GM21381 (cell line): ENCODE results near the gene GPLD1.

Experiments
- ATAC-seq: cut with Tn5 transposase; IDR thresholded peaks from one replicate; pipeline ENCODE4 v1.9.1; 2021; ENCODE audit warnings: mild to moderate bottlenecking, moderate library complexity; ENCODE audit not compliant: unreplicated experiment

The GPLD1 gene

DNA sequence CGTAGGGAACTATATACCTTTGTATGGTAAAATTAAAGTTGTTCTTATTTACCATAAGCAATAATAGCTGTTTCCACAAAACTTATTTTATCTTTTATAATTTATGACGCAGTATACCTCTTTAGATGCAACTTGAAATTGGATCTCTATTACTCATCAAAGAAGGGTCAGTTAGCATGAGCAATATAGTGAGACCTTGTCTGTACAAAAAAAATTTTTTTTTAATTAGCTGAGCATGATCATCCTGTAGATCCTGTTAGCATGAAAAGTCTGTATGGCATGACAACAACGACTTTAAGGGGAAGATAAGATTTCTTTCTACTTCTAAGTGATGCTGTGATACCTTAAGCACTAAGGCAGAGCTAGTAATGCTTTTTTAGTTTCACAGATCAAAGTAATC is 11.3 kb upstream of the GPLD1 start:
- no peak for ATAC-seq

DNA sequence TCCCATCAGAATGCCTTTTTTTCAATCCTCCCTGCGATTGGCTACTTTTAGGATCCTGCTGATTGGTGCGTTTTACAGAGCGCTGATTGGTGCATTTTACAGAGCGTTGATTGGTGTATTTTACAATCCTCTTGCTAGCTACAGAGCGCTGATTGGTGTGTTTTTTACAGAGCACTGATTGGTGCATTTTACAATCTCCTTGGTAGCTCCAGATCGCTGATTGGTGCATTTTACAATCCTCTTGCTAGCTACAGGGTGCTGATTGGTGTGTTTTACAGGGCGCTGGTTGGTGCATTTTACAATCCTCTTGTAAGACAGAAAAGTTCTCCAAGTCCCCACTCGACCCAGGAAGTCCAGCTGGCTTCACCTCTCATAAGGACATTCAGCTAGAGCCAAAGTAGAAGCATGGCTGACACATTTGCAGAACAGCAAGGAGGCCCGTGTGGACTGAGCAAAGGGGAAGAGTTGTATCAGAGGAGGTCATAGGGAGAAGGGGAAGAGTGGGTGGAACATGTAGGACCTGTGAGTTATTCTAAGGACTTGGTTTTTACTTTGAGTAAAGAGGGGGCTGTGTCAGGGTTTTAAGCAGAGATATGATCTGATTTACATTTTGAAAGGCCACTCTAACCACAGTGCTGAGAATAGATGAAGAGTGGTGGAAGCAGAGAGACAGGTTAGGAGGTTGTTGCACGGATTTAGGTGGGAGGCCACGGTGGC is 8.0 kb upstream of the GPLD1 start:
- no peak for ATAC-seq

- peak; percentile 70 for ATAC-seq
Observed at GRCh38 chr6:24494821-24495795, 5.7 kb upstream of the GPLD1 start, which contains the start of gene ALDH5A1. Gene ALDH5A1, plus strand, starts transcription at chr6:24494969. Its CDS starts 28 bp downstream, at chr6:24494997.

- no peak for ATAC-seq
Observed at GRCh38 chr6:24493945-24494820, 4.8 kb upstream of the GPLD1 start.

DNA sequence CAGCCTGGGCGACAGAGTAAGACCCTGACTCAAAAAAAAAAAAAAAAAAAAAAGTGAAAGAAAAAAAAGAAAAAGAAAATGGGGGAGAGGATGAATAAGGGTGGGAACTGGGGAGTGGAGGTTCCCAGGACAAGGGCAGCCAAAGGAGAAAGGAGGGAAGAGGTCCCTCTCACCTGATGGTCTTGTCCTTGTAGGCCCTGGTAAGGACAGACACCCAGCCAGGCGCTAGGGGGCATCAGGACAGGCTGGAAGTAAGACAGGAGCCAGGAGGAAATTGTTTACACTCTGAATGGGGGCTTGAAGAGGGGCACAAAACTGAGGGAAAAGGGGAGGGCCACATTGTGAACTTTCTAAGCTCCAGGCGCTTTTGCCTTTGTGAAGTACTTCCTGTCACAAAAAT is 3.1 kb upstream of the GPLD1 start:
- no peak for ATAC-seq

GRCh38 chr6:24490948-24491347 is 1.6 kb upstream of the GPLD1 start:
- no peak for ATAC-seq

DNA sequence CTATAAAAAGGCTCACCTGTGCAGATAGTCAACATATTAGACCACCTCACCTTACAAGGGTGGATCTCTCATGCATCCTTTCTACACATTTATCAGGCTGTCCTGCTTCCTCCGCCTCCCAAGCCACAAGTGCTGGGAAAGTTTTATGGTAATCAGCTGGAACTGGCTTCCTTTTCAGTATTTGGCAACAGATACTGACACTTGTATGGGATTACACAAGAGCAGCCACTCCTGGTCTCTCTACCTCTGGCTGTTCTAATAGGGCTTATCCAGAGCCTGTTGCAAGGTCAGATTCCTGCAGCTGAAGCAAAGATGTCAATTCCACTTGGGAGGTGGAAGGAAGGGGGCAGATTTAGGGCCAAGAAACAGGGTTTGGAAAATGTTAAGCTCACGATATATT is 503 bp upstream of the GPLD1 start:
- ATAC-seq = no peak

GRCh38 chr6:24486065-24486464 is 3.3 kb downstream of the GPLD1 start:
- ATAC-seq = no peak

DNA sequence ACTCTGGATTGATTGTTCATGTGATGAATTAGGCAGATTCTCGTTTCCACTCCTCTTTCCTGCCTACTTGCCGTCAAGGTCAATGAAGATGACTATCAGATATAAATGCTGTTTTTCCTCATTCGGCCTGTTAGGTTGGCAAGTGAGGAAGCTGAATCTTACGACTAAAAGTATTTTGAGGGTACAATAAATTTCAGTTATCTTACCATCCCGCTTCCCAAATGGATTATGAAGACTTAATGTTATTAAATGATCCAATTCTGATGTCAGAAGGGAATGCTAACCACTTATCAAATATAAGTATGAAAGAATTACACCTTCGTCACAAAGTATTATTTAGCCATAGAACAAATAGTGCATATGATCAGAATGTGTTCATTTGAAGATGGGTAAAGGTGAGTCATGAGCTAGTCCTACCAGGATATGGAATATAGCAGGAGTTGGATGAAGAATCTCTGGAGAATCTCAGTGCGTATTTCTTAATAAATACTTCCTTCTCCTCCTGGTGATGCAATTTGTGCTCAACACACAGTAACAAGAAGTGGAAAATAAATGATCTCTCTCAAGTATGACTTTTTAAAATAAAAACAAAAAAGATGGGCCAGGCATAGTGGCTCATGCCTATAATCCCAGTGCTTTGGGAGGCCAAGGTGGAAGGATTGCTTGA is 4.6 kb downstream of the GPLD1 start:
- no peak for ATAC-seq

- no peak for ATAC-seq
Observed at GRCh38 chr6:24481449-24481848, 7.9 kb downstream of the GPLD1 start.

DNA sequence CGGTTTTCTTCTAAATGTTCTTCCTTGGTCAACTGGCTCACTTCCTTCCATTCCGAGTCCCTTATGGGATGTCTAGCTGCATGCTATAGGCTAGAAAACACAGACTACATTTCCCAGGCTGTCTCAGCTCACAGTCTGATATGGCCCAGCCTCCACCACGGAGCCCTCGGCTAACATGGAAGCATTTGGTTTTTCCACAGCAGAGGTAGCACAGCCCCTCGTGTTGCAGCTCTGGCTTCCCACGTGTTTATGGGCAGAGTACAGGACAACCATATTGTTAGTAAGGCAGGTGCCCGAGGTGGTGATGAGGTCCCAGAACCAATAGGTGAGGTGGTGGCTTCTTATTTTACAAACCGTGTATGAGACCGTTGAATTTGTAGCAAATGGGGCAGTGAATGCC is 8.7 kb downstream of the GPLD1 start:
- ATAC-seq = no peak

GRCh38 chr6:24478903-24479302 is 10.5 kb downstream of the GPLD1 start:
- no peak for ATAC-seq

GRCh38 chr6:24477070-24477469 is 12.3 kb downstream of the GPLD1 start:
- no peak for ATAC-seq

GRCh38 chr6:24476631-24477030 is 12.7 kb downstream of the GPLD1 start:
- no peak for ATAC-seq

DNA sequence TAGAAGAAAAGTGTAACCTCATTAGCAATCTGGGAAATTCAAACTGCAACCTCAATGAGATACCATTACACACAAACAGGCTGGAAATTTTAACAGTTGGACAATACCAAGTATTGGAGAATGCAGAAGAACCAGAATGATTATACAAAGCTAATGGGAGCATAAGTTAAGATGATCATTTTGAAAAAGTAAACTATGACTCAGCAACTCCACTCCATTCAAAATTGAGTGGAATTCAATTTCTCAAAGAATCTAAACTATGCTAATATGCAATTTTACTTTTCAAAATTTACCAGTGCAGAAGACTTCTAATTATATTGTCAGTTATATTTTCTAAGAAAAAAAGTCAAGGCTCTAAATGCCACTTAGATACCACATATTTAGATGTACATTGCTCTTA is 17.2 kb downstream of the GPLD1 start:
- ATAC-seq = no peak

GRCh38 chr6:24469811-24470210 is 19.6 kb downstream of the GPLD1 start:
- no peak for ATAC-seq

DNA sequence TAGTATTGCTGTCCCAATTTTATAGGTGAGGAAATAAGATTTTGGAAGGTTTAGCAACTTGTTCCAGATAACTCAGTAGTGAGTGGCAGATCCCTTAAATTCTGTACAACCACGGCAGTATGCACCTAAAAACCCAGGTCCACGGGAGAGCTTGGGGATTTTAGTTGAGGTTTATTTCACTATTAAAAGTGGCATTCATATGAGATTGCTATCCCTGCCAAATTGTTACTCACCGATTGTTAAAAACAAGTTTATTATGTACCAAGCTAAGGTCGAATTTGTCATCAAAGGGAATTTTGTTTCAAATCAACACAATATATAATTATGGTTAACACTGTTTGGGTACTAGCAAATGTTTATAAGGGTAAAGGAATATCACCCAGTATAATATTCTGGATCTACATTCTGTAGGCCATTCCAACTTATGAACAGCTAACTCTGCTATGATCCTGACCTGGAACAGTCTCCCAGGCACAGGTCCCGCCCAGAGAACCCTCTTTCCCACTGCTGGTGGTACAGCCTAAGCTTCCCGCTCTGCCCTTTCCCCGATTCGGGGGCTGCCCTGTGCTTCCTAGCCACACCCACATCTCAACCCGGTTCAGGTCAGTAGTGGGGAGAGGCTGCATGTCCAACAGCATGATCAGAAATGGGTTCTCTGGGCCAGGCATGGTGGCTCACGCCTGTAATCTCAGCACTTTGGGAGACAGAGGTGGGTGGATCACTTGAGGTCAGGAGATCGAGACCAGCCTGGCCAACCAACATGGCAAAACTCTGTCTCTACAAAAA is 24.9 kb downstream of the GPLD1 start:
- ATAC-seq = no peak

DNA sequence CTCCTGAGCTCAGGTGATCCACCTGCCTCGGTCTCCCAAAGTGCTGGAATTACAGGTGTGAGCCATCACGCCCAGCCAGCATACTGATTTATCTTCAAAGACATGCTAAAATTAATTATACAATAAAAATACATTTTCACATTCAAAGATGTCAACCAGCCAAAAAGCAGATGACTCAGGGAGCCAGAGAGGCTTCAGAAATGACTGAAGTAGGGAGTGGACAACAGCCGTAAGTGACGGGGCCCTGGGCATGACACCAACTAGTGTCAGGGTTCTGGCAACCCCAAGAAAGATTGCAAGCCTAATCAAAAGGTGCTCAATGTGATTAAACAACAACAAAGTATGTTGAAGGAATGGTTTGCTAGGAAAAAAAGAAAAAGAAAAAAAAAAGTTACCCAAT is 28.4 kb downstream of the GPLD1 start:
- no peak for ATAC-seq

GRCh38 chr6:24458941-24459340 is 30.4 kb downstream of the GPLD1 start:
- no peak for ATAC-seq

DNA sequence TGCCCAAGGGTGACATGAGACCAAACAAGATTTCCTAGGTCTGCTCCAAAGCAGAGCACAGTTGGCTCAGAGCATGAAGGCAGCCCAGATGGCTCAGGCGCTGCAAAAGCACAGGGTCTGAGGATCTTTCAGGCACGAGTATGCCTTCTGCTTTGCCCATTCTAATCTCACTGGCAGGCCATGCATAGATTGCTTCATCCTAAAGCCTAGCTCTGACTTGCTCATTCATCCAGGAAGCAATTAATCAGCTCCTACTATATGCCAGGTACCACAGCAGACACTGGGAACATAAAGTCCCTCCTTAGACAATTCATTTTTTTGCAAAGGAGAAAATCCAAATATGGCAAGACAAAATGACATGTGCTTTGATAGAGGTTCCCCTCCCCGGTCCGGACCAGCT is 31.2 kb downstream of the GPLD1 start:
- ATAC-seq = no peak
